NCI-H82 treated with DMSO at 0.1 percent for 48 hours (cell line): ENCODE data around the gene DOK6.

Experiments
- DNase-seq: peaks from one replicate; lab custom pipeline; 2025; ENCODE audit not compliant: unreplicated experiment; lab: John Stamatoyannopoulos, UW

The DOK6 gene

GRCh38 chr18:69730664-69731063 is 330.0 kb downstream of the DOK6 start:
- DNase-seq, result no peak

- DNase-seq, result no peak
These were observed 333.8 kb downstream of the DOK6 start for GRCh38 chr18:69734536-69734935.

GRCh38 chr18:69736730-69737129 is 336.0 kb downstream of the DOK6 start:
- DNase-seq, result no peak

GRCh38 chr18:69737851-69738250 is 337.2 kb downstream of the DOK6 start:
- DNase-seq, result no peak

DNA sequence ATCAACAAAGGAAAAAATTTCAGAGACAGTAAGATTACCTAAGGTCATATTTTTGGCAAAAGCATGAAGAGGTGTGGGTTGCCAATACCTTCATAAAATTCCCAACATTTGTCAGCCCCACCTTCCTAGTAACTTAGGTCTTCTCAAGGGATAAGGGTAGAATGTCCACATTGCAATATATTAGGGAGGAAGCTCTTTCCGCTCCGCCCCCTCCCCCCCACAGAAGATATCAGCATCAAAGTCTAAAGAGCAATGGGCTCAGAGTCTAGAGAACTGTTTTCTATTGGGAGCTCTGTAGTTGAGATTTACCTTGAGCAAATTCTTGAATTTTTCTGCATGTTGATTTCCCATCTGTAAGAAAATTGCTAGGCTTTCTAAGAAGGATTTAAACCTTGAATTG is 346.7 kb downstream of the DOK6 start:
- no peak for DNase-seq

GRCh38 chr18:69752737-69753380 is 352.2 kb downstream of the DOK6 start:
- DNase-seq, result no peak

- no peak for DNase-seq
These were observed 353.4 kb downstream of the DOK6 start for GRCh38 chr18:69754108-69754507.

GRCh38 chr18:69755041-69755440 is 354.4 kb downstream of the DOK6 start:
- no peak for DNase-seq

DNA sequence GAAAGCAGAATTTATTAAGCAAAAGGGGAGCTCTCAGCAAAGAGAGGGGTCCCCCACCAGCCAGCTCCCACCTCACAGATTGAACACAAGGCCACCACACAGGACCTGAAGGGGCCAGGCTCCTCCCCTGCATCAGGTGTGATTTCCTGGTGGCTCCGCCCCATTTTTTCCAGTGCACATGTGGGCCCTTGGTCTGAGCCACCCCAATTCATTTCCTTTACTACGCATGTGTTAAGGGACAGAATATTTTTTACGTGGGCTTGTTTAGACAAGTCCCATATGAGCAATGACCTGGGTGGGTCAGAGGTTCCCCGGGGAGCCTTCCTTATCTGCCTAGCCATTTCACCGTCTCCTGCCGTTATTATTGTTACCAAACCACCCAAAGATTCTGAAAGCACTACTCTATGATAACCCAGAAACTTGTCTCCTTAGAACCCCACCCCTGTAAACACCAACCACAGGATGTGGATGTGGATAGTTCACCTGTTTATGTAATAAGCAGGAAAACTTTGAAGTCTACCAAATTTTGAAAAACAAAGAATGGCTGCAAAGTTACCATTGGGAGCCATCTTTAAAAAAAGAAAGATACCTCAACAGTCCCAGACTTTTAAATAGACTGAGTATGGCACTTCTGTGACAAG is 355.3 kb downstream of the DOK6 start:
- no peak for DNase-seq

DNA sequence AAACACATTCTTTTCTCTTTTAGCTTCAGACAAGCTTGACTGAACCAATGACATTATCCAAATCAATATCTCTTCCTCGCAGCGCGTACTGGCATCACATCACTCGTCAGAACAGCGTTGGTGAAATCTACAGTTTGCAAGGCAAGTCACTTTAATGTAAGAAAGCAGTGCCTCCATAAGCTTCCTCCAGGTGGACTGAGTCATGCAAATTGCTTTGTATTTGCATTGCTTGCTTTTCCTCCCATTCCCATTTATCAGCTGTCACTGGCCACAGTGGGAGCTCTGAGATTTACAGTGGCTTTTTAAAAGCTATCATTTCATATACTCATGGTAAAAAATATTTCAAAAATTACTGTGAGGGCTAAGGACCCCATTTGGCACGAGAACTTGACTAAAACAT is 357.0 kb downstream of the DOK6 start:
- DNase-seq, result no peak

GRCh38 chr18:69758458-69758857 is 357.8 kb downstream of the DOK6 start:
- DNase-seq, result no peak

DNA sequence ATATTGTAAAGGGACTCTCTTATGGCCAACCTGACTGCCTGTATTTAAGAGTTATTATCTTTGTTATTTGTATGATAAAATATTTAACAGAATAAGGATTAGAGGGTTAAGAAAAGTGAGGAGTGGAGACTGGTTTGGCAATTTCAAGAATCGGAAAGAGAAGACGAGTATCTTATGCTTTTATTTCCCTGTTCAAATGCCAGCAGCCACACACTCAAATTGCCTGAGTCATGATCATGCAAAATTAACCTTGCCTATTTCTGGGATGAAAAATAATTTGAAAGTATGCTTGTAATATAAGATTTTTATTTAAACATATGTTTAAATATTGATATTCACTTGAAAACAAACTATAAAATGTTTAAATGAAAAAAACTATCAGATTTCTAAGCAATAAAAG is 358.4 kb downstream of the DOK6 start:
- DNase-seq, result no peak

DNA sequence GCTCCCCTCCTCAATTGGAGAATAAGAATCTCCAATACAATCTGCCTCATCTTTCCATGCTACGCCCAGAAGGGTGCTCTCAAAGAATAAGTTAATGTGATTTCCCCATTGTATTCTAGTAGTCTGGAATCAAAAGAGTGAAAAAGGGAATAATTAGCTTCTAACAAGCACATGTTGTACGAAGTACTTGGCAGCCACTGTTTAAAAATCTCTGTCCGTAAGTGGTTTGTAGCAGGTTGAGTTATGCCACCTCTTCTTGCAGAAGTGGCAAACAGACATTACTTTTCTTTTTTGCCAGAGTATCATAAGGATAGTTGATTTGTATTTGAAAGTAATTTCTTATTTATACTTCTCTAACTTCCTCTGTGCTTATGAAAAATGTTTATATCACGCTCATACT is 362.3 kb downstream of the DOK6 start:
- DNase-seq, result no peak

GRCh38 chr18:69763821-69764220 is 363.1 kb downstream of the DOK6 start:
- no peak for DNase-seq

DNA sequence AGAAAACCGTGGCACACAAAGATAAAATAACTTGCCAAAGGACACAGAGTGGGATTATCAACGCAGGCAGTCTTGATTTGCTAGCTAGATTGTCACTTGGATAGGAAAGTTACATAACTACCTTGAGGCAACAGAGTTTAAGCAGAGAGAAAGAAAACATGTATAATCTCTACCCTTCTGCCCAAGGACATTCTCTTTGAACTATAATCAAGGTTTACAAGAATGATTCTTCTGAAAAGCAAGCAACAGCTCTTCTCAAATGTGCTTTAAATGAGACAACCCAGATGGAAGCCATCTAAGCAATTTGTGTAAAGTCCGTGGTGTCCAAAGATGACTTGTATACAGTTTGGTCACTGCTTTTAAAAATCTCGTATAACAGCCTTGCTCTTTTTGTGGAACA is 369.6 kb downstream of the DOK6 start:
- no peak for DNase-seq

GRCh38 chr18:69774831-69775230 is 374.1 kb downstream of the DOK6 start:
- no peak for DNase-seq

DNA sequence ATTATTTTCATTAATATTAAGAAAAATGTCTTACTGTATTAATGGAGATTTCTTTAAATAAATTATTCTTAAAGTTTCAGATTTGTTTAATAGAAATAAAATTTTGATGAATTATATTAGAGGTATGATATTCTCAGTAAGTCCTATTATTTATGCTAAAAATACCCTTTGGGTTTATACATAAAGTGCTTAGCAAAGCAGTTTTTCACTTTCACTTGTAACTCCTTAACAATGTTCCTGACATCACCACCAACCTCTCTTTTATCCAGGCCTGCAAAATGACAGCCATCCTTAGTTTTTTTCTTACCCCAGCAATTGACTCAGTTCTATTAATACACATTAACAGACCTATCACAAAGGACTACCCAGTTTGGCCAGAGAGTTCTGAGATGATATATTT is 376.6 kb downstream of the DOK6 start:
- DNase-seq, result no peak

DNA sequence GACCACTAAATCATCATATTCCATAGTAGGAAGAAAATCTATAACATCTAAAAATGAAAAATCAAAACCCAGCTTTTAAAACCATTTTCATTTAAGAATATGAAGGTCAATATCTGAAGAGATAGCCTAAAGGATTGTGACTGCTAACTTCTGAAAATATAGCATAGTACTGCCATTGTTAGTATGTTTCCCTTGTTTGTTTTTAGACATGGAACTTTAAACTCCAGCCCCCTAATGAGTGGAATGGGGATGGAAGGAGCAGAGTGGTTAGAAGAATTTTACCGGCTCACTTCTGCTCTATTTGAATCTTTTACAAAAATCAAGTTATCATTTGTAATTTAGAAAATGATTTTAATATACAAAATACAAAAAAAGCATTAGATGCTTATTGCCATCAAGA is 378.0 kb downstream of the DOK6 start:
- no peak for DNase-seq

GRCh38 chr18:69780851-69781250 is 380.2 kb downstream of the DOK6 start:
- no peak for DNase-seq

- DNase-seq, result no peak
These were observed 384.1 kb downstream of the DOK6 start for GRCh38 chr18:69784815-69785214.

DNA sequence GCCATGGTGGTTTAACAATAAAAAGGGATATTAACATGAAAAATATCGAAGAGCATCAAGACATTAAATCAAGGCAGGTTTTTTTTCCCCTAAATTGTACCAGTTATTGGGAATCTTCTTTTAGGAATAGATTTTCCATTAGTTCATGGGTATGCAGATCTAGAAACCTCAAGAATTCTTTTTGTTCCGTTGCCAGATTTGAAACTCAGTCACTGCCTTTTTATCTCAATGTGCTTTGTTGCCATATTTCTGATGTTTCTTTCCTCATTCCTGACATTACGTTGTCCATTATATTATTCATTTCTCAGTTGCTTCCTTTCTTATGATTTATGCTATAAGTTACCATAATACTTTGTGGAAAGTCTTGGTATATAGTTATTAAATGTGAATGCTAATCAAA is 384.8 kb downstream of the DOK6 start:
- no peak for DNase-seq

DNA sequence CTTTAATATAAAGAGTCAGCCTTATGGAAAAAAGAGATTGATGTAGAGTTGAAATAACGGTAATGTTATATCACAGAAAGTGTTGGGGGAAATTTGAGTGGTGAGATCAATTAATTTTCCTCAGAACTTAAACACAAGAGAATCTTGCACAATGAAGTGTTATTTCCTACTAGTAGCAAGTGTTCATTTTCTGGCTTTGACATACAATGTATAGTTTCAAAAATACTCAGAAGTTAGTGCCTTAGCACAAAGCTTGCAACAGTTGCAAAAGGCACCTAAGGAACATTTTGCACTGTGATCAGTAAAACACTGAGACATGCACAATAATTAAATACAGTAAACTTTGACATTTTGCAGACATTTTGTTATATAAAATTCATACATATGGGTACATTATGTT is 385.7 kb downstream of the DOK6 start:
- DNase-seq, result no peak
